Transverse colon (tissue), 3 donors: ENCODE results near the gene BAZ2B.

Experiments used
- POLR2A ChIP-seq: fragments of 450-650 bp; IDR thresholded peaks from one replicate; pipeline ENCODE4 v1.6.1; 2016; ENCODE audit warnings: antibody characterized with exemption, mild to moderate bottlenecking, moderate library complexity
- TF ChIP-seq, protein P1 (sequence below), 5 experiments: fragments of 200-600 bp in 3 of 5; fragments of 450-650 bp in 2 of 5; sonication (generic) in 3 of 5; IDR thresholded peaks; 1 replicate in 2 of 5; 2 replicates in 3 of 5; pipeline ENCODE4 v1.5.1; 2016 to 2017; ENCODE audit warnings: antibody characterized with exemption in 5 of 5, inconsistent platforms in 3 of 5, mild to moderate bottlenecking in 2 of 5, moderate library complexity in 1 of 5

DNA sequence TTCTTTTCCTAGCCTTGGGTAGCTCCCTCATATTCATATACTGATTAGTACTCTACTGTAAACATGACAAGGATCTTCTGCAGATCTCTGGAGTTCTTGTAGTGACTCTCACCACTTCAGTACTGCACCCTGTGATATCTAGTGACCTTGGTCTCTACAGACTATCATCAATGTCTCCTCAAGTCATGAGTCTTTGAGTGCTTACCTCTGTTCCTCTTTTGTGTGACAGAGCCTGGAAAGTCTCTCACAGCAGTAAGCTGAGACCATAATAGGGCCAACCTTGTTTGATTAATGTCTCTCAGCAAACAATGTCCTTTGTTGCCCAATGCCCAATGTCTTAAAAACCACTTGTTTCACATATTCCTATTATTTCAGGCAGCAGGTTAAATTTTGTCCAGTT, 34.2 kb upstream of the BAZ2B start:
- TF ChIP-seq, protein P1, sequence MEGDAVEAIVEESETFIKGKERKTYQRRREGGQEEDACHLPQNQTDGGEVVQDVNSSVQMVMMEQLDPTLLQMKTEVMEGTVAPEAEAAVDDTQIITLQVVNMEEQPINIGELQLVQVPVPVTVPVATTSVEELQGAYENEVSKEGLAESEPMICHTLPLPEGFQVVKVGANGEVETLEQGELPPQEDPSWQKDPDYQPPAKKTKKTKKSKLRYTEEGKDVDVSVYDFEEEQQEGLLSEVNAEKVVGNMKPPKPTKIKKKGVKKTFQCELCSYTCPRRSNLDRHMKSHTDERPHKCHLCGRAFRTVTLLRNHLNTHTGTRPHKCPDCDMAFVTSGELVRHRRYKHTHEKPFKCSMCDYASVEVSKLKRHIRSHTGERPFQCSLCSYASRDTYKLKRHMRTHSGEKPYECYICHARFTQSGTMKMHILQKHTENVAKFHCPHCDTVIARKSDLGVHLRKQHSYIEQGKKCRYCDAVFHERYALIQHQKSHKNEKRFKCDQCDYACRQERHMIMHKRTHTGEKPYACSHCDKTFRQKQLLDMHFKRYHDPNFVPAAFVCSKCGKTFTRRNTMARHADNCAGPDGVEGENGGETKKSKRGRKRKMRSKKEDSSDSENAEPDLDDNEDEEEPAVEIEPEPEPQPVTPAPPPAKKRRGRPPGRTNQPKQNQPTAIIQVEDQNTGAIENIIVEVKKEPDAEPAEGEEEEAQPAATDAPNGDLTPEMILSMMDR (IDR thresholded peaks at IDR 0.05), result no peak
- TF ChIP-seq POLR2A, result no peak
